Fibroblast of skin of back (primary cell): ENCODE results near the gene SPIRE2.
A peak's percentile ranks its signal among the peaks of the same experiment; 100 is the strongest.

Experiments used
- DNase-seq: peaks from one replicate; pipeline ENCODE4 v3.0.0-alpha.2; 2013

Gene SPIRE2

DNA sequence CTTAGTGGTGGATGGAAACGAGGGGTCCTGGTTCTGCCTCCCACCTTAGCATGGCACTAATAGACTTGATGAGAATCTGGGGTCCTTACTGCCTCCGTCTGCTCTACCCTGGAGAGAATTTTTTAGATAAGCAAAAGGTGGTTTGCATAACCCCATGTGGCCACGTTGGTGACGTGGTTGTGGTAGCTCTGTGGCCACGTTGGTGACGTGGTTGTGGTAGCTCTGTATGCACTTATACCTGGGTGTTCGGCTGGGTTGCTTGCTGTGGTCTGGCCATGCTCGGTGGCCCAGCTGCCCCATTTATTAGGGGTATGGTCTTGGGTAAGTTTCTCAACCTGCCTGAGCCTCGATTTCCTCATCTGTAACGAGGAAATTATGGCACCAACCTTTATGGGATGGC, 13.0 kb downstream of the SPIRE2 start:
- no peak for DNase-seq

DNA sequence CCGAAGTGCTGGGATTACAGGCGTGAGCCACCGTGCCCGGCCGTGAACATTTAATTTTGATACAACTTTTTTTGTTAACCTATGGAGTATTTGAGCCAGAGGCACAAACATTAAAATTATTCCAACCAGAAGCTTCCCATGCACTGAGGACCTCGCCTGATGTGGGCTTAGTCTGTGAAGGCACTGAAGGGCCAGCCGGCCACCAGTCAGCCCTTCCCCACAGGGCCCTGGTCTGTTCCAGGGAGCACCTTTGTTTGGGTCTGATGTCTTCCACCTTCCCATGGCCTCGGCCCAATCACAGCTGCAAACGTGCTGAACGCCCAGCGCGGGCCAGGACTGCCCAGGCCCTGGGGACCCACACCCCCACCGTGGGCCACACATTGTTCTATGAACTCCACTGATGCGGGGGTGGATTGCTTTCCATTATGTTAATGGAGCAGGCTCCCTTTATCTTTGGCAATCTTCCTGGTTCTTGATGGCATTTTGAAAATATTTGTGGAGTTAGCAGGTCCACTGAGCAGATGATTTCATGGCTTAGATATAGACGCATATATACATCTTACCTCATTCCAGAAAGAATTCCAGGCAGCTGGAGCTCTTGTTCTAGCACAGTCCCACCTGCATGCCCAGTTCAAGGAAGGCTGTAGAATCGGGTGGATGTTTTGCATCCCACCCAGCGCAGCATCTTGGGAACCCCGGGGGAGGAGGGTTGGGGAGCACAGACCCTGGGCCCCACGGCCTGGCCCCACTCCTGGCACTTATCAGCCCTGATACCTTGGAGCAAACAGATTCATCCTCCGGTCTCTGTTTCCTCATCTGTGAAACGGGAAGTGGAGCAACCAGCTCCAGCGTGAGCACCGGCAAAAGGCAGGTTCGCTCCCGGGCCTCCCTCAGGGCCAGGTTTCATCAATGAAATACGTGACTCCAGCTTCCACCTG, 14.5 kb downstream of the SPIRE2 start:
- peak; percentile 85 for DNase-seq

- no peak for DNase-seq
Observed at GRCh38 chr16:89843409-89844350, 15.4 kb downstream of the SPIRE2 start.

- DNase-seq, result no peak
Observed at GRCh38 chr16:89844739-89845339, 16.6 kb downstream of the SPIRE2 start.

GRCh38 chr16:89845417-89845816, 17.1 kb downstream of the SPIRE2 start:
- DNase-seq, result no peak

GRCh38 chr16:89847051-89847939, 19.0 kb downstream of the SPIRE2 start:
- no peak for DNase-seq

- no peak for DNase-seq
Observed at GRCh38 chr16:89847940-89848297, 19.6 kb downstream of the SPIRE2 start.

DNA sequence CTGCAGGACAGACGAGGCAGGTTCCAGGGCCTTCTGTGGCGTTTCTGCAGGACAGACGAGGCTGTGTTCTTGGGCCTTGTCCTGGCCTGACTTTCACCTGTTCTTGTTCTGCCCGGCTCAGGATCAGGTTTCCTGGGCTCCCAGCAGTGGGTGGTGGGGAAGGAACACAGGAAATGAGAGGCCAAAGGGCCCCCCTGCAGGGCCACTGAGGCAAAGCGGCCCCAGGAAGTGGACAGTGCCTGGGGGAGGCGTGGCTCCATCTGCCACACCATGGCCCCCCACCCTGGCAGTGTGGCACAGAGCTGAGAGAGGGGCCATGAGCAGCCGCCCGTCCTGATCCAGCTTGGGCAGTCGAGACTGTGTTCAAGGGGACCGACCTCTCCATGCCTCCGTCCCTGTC, 20.7 kb downstream of the SPIRE2 start:
- no peak for DNase-seq

- no peak for DNase-seq
Observed at GRCh38 chr16:89853306-89853993, 25.2 kb downstream of the SPIRE2 start.

- DNase-seq, result no peak
Observed at GRCh38 chr16:89855301-89855945, 27.1 kb downstream of the SPIRE2 start.

DNA sequence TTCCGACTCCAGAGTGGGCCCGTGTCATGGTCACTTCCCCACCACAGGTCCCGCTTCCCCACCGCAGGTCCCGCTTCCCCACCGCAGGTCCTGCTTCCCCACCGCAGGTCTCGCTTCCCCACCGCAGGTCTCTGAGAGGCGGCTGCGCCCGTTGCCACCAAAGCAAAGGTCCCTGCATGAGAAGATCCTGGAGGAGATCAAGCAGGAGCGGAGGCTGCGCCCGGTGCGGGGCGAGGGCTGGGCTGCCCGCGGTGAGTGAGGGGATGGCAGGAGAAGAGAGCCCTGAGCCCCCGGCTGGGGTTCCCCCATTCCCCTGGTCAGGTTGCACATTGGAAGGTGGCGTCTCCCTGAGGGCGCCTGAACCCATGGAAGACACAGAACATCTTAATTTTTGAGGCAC, 27.7 kb downstream of the SPIRE2 start:
- DNase-seq, result no peak

- DNase-seq, result no peak
Observed at GRCh38 chr16:89858973-89859614, 30.8 kb downstream of the SPIRE2 start.

- DNase-seq, result no peak
Observed at GRCh38 chr16:89859615-89860007, 31.3 kb downstream of the SPIRE2 start.

GRCh38 chr16:89860747-89861304, 32.6 kb downstream of the SPIRE2 start:
- peak; percentile 36 for DNase-seq

- DNase-seq, result peak; percentile 20
Observed at GRCh38 chr16:89861648-89862047, 33.4 kb downstream of the SPIRE2 start.

GRCh38 chr16:89862732-89863131, 34.5 kb downstream of the SPIRE2 start:
- no peak for DNase-seq

DNA sequence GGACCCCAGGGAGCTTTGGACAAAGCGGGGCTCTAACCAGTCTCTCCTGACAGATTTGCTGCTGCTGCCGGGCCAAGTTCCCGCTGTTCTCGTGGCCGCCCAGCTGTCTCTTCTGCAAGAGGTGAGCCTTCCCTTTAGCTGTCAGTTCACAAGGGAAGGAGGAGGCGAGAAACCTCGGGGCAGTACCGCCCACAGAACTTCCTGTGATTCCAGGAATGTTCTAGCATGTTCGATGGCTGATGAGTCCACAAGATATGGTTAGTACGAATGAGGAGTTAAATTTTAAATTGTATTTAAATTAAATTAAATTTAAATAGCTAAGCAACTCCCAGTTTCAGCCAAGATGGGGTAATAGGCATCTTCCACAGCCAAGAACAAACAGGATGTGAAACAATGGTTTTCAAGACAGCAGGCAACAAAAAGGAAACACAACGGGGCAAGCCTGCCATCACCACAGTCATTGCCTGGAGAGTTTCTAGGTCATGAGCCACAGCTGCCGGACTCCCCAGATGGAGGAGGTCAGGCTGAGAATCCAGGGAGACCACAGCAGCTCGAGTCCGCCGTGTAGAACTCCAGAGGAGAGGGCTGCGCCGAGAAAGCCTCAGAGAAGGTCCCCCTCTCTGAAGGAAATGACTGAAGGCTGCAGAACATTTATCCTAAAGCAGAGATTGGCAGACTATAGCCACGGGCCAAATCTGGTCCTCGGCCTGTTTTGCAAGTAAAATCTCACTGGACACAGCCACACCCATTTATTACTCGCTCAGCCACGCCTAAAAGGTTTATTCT, 35.7 kb downstream of the SPIRE2 start:
- DNase-seq, result peak; percentile 29

- no peak for DNase-seq
Observed at GRCh38 chr16:89864527-89864820, 36.2 kb downstream of the SPIRE2 start.

GRCh38 chr16:89867918-89868317, 39.6 kb downstream of the SPIRE2 start:
- DNase-seq, result no peak
